ENCODE data around the gene MDM2.

The MDM2 gene

GRCh38 chr12:68883151-68883550, 75.2 kb downstream of the MDM2 start:
- no peak for DNase-seq

- no peak for DNase-seq
Measured at GRCh38 chr12:68884251-68884650, 76.3 kb downstream of the MDM2 start.

GRCh38 chr12:68885381-68885780, 77.4 kb downstream of the MDM2 start:
- DNase-seq, result no peak

GRCh38 chr12:68886636-68887572, 78.9 kb downstream of the MDM2 start:
- no peak for DNase-seq

- no peak for DNase-seq
Measured at GRCh38 chr12:68887641-68888040, 79.7 kb downstream of the MDM2 start.

GRCh38 chr12:68888243-68888642, 80.3 kb downstream of the MDM2 start:
- DNase-seq, result no peak

GRCh38 chr12:68890701-68891113, 82.7 kb downstream of the MDM2 start:
- no peak for DNase-seq

- DNase-seq, result no peak
Measured at GRCh38 chr12:68891141-68891540, 83.2 kb downstream of the MDM2 start.

- no peak for DNase-seq
Measured at GRCh38 chr12:68893201-68893600, 85.2 kb downstream of the MDM2 start.

GRCh38 chr12:68893741-68894140, 85.8 kb downstream of the MDM2 start:
- DNase-seq, result no peak

GRCh38 chr12:68894276-68894855, 86.4 kb downstream of the MDM2 start:
- no peak for DNase-seq

GRCh38 chr12:68896881-68897540, 89.0 kb downstream of the MDM2 start:
- DNase-seq, result no peak

GRCh38 chr12:68899251-68899771, 91.3 kb downstream of the MDM2 start:
- DNase-seq, result no peak

- no peak for DNase-seq
Measured at GRCh38 chr12:68900241-68900640, 92.3 kb downstream of the MDM2 start.

All from NCI-H1105 (cell line).